Adipocyte (in vitro differentiated cells): ENCODE data around the gene PANK2.
"Not testable (repeated sequence)": the region's sequence is repeated elsewhere in the genome, so short reads cannot be mapped to it uniquely, and the experiment has no call there.

ENCODE experiments used
- DNase-seq: peaks from one replicate; pipeline ENCODE4 v3.0.0-alpha.2; 2015; ENCODE audit warnings: low read depth
- H3K27me3 ChIP-seq: replicated peaks from 2 replicates; pipeline ENCODE4 v1.7.0; 2013; ENCODE audit warnings: mild to moderate bottlenecking, low read length, moderate library complexity; ENCODE audit not compliant: control insufficient read depth, insufficient read depth
- H3K36me3 ChIP-seq: 2 replicates; pipeline ENCODE4 v1.7.0; 2013; ENCODE audit warnings: low read length, mild to moderate bottlenecking, moderate library complexity; ENCODE audit not compliant: control insufficient read depth, insufficient read depth, severe bottlenecking
- H3K4me1 ChIP-seq: 2 replicates; pipeline ENCODE4 v1.7.0; 2013; ENCODE audit warnings: mild to moderate bottlenecking, low read length, moderate library complexity; ENCODE audit not compliant: control insufficient read depth, insufficient read depth
- H3K4me3 ChIP-seq: 2 replicates; pipeline ENCODE4 v1.7.0; 2013; ENCODE audit warnings: mild to moderate bottlenecking, low read length, moderate library complexity
- H3K9ac ChIP-seq: 2 replicates; pipeline ENCODE4 v1.7.0; 2013; ENCODE audit warnings: mild to moderate bottlenecking, low read length, moderate library complexity
- H3K9me3 ChIP-seq: 2 replicates; pipeline ENCODE4 v1.7.0; 2013; ENCODE audit warnings: mild to moderate bottlenecking, low read length, moderate library complexity; ENCODE audit not compliant: control insufficient read depth

PANK2 gene

DNA sequence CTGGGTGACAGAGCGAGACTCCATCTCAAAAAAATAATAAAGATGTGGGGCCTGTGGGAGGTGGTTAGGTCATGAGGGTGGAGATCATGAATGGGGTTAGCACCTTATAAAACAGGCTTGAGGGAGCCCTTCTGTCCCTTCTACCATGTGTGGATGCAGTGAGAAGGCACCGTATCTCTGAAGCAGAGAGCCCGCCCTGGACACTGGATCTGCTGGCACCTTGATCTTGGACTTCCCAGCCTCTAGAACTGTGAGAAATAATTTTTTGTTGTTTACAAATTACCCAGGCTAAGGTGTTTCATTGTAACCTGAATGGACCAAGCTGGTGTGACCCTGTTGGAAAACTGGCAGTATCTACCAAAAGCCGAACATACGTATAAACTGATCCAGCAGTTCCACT lies 15.7 kb upstream of the PANK2 start:
- no peak overlapping the region for H3K9ac ChIP-seq
- H3K9me3 ChIP-seq, result no peaks in the 10 kb centered on the region
- no peak for DNase-seq
- H3K4me1 ChIP-seq, result peaks cover 23% of the 10 kb centered on the region
- H3K27me3 ChIP-seq, result no peaks in the 10 kb centered on the region
- H3K36me3 ChIP-seq, result peaks cover 33% of the 10 kb centered on the region
- no peak overlapping the region for H3K4me3 ChIP-seq

DNA sequence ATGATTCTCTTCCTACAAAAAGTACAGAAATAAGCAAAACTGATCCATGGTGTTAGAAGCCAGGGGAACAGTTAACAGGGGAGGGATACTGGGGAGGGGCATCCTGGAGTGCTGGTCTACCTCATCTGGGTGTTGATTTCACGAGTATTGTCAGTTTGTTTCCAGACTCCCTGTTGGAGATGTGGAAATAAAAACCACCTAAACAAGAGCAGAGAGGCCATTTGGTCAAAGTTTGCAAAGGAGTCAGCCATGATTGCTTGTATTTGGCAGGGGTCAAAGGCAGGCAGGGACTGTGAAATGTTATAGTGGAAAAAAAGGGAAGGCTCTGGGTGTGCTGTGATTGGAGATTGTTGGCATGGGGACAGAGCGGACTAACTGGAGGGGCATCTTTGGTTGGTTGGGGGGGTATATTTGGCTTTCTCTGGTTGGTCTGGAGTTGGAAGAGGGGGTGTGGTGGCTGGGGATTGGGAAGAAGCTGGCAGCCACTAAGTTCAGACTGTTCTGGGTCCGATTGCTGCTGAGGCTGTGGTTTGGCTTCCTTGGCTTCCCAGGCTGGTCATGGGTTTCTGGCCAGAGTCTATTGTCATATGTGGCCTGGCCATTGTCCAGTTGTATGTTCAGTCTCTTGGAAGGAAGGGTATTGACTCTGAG lies 14.9 kb upstream of the PANK2 start:
- no peak for DNase-seq
- Histone ChIP-seq H3K4me1 (peaks cover 23% of the 10 kb centered on the region), H3K36me3 (peaks cover 29% of the 10 kb centered on the region), H3K27me3 (no peaks in the 10 kb centered on the region), H3K4me3 (no peak overlapping the region), H3K9ac (no peak overlapping the region), H3K9me3 (no peaks in the 10 kb centered on the region)

DNA sequence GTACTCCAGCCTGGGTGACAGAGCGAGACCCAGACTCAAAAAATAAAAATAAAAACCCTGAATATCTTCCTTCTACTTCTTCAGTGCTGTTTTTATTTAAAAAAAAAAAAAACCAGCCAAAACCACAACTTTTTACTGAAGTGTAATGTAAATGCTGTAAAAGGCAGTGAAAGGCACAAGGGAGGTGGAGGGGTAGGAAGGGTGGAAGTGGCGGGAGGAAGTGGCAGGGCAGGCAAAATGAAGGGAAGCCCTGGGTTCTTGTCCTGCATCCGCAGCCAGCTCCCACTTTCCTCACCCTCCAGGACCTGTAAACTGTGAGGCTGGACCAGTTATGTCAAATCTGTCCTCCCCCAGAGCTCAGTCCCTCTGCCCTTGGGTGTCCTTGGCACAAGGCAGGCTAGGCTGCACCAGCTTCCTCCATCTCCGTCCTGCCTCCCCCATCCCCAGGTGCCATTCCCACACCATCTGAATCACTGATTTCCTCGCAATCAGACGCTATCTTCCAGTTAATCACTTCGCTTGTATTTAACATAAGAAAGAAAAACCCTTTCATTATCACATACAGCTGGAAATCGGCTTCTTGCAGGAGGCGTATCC lies 13.7 kb upstream of the PANK2 start:
- H3K4me1 ChIP-seq, result peaks cover 21% of the 10 kb centered on the region
- H3K27me3 ChIP-seq, result no peaks in the 10 kb centered on the region
- H3K9ac ChIP-seq, result no peak overlapping the region
- H3K9me3 ChIP-seq, result no peaks in the 10 kb centered on the region
- H3K4me3 ChIP-seq, result no peak overlapping the region
- H3K36me3 ChIP-seq, result peaks cover 24% of the 10 kb centered on the region
- DNase-seq, result no peak

DNA sequence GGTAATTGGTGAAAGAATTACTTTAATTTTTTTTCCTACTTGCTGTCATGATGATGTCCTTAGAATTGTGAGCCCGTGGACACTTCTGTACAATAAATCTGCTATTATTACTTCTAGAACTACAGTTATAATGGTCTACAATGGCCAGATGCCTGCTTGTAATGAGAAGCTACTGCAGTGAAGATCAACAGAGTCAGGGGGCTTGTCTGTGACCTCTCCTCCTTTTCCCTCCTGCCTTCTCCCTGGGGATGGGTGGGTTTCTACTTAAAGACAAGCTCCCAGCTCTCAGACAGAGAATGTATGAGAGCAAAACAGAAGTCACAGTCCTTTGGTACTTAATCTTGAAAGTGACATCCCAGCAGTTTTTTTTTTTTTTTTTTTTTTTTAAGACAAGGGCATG lies 13.2 kb upstream of the PANK2 start:
- H3K9ac ChIP-seq, result no peak overlapping the region
- H3K4me1 ChIP-seq, result peaks cover 21% of the 10 kb centered on the region
- no peaks in the 10 kb centered on the region for H3K9me3 ChIP-seq
- no peak overlapping the region for H3K4me3 ChIP-seq
- peaks cover 24% of the 10 kb centered on the region for H3K36me3 ChIP-seq
- no peaks in the 10 kb centered on the region for H3K27me3 ChIP-seq
- no peak for DNase-seq

DNA sequence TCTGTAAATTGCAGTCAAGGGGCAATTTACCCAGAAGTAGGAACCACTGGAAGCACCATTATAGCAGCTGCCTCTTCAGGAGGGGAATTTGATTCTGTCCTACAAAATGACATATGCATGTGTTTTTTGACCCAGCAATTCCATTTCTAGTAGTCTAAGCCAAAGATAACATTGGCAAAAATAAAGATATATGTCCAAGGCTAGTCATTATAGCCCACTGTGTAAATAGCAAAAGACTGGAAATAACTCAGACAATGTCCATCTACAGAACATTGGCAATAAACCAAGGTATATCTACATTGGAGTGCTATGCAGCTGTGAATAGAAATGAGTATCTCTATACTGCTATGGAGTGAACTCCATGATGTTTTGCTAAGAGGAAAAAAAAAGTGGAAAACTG lies 12.5 kb upstream of the PANK2 start:
- H3K4me3 ChIP-seq, result no peak overlapping the region
- H3K27me3 ChIP-seq, result no peaks in the 10 kb centered on the region
- peaks cover 17% of the 10 kb centered on the region for H3K36me3 ChIP-seq
- H3K9me3 ChIP-seq, result no peaks in the 10 kb centered on the region
- H3K4me1 ChIP-seq, result peaks cover 15% of the 10 kb centered on the region
- H3K9ac ChIP-seq, result no peak overlapping the region
- DNase-seq, result no peak

DNA sequence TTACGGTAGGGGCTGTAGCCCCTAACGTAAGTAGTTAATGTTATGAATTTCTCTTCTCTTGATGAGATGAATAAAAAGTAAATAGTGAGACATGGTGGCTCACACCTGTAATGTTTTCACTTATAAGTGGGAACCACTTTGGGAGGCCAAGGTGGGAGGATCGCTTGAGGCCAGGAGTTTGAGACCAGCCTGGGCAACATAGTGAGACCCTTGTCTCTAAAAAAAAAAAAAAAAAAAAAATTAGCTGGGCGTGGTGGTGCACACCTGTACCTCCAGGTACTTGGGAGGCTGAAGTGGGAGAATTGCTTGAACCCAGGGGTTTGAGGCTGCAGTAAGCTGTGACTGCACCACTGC lies 10.3 kb upstream of the PANK2 start:
- not testable (repeated sequence) for H3K4me3 ChIP-seq, H3K9me3 ChIP-seq, DNase-seq

DNA sequence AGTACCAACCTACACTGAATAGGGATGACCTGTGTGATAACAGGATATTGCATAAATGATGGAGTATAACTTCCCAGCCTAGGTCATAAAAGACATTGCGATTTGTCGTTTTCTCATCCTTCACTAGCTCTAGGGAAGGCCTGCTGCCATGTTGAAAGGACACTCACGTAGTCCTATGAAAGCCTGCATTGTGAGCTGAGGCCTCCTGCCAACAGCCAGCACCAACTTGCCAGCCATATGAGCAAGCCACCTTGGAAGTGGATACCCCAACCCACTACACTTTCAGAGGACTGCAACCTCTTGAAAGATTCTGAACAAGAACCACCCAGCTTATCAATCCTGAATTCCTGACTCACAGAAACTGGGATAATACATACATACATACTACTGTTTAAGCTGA lies 3.5 kb upstream of the PANK2 start:
- no peak for DNase-seq
- H3K9me3 ChIP-seq, result no peaks in the 10 kb centered on the region
- H3K4me1 ChIP-seq, result peaks cover 9% of the 10 kb centered on the region
- H3K27me3 ChIP-seq, result no peaks in the 10 kb centered on the region
- no peaks in the 10 kb centered on the region for H3K36me3 ChIP-seq
- no peak overlapping the region for H3K4me3 ChIP-seq
- no peak overlapping the region for H3K9ac ChIP-seq

More for the DNA sequence above, 10.3 kb upstream of the PANK2 start:
- not testable (repeated sequence) for H3K36me3 ChIP-seq, H3K9ac ChIP-seq, H3K27me3 ChIP-seq
- H3K4me1 ChIP-seq, result peaks cover 12% of the 10 kb centered on the region

DNA sequence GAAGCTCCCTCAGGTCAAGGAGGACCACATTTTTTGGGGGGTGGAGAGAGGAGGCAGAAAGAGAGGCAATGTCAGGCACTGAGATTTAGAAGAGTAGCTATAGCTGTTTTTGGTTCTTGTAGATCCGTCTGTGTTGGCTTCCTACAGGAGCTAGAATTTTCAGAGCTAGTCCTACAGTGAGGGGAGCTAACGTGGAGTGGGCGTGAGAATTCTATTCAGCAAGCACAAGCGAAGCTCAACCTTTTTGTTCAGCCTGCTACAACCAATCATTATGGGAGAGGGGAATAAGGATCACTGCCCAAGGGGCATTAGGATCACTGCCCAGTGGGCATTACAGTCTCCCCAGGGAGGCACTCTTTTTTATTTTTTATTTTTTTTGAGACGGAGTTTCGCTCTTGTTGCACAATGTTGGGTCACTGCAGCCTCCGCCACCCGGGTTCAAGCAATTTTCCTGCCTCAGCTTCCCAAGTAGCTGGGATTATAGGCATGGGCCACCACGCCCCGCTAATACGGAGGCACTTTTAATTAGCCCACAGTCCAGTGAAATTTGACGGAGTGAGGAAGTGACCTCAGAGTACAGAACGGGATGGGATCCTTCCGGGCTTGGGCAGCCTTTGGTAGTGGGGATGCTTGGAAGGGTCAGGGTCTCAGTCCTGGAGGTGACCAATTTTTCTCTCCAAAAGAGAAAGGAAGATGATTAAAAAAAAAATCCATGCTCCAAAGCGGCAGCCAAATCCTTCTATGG lies 1.1 kb upstream of the PANK2 start:
- no peaks in the 10 kb centered on the region for H3K36me3 ChIP-seq
- peak overlapping the region; percentile 94 for H3K9ac ChIP-seq
- DNase-seq, result peak; percentile 60

DNA sequence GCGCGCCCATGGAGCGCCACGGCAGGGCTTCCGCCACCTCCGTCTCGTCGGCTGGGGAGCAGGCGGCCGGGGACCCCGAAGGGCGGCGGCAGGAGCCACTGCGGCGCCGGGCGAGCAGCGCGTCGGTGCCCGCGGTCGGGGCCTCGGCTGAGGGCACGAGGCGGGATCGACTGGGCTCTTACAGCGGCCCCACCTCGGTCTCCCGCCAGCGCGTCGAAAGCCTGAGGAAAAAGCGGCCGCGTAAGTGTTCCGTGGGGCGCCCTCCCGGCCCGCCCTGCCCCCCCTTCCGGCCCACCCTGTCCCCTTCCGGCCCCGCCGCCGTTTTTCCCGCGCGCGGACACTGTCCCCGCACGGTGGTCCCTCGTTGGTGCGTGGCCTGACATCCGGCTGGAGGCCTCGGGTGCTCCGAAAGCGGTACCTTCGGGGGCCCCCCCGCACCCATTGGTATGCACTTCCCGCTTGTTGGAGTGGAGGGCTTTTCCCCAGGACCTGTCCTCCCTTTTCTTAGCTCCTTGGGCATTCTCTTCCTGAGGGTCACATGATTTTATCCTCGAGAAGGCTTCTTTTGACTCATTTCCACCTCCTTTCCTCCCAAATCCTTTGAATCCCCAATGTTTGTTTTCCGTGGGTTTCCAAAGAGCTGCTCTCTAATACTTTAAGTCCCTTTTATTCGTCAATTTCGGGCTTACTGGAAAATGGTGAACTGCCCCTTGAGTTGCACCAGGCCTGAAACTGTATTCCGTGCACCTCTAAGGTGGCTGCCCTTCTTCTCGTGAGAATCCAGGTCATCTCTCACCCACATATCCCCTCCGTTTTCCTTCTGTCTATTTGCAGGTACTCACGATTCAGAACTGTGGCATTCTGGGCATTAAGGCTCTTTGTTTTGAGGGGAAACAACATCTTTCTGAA lies 556 bp downstream of the PANK2 start:
- Histone ChIP-seq H3K27me3 (no peaks in the 10 kb centered on the region), H3K9me3 (no peaks in the 10 kb centered on the region), H3K36me3 (no peaks in the 10 kb centered on the region), H3K9ac (peak overlapping the region; percentile 94), H3K4me1 (peaks cover 39% of the 10 kb centered on the region), H3K4me3 (peak overlapping the region; percentile 85)
- DNase-seq, result peak; percentile 61

More for the DNA sequence above, 1.1 kb upstream of the PANK2 start:
- peaks cover 29% of the 10 kb centered on the region for H3K4me1 ChIP-seq
- H3K9me3 ChIP-seq, result no peaks in the 10 kb centered on the region
- peak overlapping the region; percentile 85 for H3K4me3 ChIP-seq
- H3K27me3 ChIP-seq, result no peaks in the 10 kb centered on the region

DNA sequence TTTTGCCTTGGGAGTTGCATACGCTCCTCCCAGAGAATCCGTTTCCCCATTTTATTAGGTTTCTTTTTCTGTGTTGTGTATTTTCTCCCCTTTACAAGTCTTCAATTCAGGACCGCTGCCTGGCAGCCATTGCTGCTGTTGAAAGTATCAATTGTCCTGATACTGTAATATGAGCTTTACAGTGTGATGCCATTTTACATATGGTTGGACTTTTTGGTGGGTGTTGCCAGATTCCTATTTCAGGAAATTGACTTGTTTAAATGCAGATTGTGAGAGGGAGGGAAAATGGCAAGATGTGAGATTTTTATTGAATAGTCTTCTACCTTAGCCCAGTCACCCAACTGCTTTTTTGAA lies 1.2 kb downstream of the PANK2 start:
- Histone ChIP-seq H3K9ac (peak overlapping the region; percentile 94), H3K36me3 (no peaks in the 10 kb centered on the region), H3K4me1 (peaks cover 39% of the 10 kb centered on the region), H3K27me3 (no peaks in the 10 kb centered on the region), H3K9me3 (no peaks in the 10 kb centered on the region), H3K4me3 (peak overlapping the region; percentile 85)
- DNase-seq, result peak; percentile 82
